GM18508 (cell line): ENCODE results near the gene SLC22A12.
"Not testable (repeated sequence)": the region's sequence is repeated elsewhere in the genome, so short reads cannot be mapped to it uniquely, and the experiment has no call there.

ENCODE experiments used
- ATAC-seq: cut with Tn5 transposase; IDR thresholded peaks from one replicate; pipeline ENCODE4 v1.9.1; 2021; ENCODE audit warnings: moderate number of reproducible peaks; ENCODE audit not compliant: insufficient read depth, unreplicated experiment

The SLC22A12 gene

GRCh38 chr11:64590763-64591221 is at the start of gene SLC22A12:
Gene SLC22A12, plus strand, starts transcription at chr11:64591220. Its CDS starts 337 bp downstream, at chr11:64591557.
- no peak for ATAC-seq

GRCh38 chr11:64542172-64543125 is 48.6 kb upstream of the SLC22A12 start:
- ATAC-seq = no peak

DNA sequence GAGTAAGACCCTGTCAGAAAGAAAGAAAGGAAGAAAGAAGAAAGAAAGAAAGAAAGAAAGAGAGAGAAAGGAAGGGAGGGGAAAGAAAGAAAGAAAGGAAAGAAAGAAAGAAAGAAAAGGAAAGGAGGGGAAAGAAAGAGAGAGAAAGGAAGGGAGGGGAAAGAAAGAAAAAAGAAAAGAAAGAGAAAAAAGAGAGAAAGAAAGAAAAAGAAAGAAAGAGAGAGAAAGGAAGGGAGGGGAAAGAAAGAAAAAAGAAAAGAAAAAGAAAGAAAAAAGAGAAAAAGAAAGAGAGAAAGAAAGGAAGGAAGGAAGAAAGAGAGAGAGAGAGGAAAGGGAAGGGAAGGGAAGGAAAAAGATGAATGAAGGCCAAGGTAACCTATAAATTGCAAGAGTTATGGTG is 47.2 kb upstream of the SLC22A12 start:
- ATAC-seq = no peak

- no peak for ATAC-seq
Measured at GRCh38 chr11:64544616-64545296, 46.3 kb upstream of the SLC22A12 start.

DNA sequence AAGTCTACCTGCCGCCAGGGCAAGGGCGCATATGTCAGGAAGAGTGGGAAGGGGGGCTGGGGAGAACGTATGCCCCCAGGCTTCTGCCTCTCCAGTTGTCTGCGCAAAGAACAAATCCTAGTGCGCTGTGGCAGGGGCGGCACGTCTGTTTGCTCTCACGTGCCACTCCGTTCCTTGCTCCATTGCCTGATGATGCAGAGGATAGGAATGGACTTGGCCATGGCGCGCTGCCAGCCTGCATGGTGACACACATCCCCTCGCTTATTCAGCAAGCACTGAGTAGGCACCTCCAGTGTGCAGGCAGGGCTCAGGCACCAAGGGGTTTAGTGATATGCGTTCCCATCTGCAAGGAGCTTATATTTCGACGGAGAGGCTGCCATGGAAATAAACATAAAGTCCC is 45.4 kb upstream of the SLC22A12 start:
- ATAC-seq = no peak

- ATAC-seq = no peak
Measured at GRCh38 chr11:64546176-64546575, 44.8 kb upstream of the SLC22A12 start.

GRCh38 chr11:64546600-64546999 is 44.4 kb upstream of the SLC22A12 start:
- no peak for ATAC-seq

- ATAC-seq = no peak
Measured at GRCh38 chr11:64549969-64550368, 41.1 kb upstream of the SLC22A12 start.

- ATAC-seq = no peak
Measured at GRCh38 chr11:64553554-64554201, 37.3 kb upstream of the SLC22A12 start.

DNA sequence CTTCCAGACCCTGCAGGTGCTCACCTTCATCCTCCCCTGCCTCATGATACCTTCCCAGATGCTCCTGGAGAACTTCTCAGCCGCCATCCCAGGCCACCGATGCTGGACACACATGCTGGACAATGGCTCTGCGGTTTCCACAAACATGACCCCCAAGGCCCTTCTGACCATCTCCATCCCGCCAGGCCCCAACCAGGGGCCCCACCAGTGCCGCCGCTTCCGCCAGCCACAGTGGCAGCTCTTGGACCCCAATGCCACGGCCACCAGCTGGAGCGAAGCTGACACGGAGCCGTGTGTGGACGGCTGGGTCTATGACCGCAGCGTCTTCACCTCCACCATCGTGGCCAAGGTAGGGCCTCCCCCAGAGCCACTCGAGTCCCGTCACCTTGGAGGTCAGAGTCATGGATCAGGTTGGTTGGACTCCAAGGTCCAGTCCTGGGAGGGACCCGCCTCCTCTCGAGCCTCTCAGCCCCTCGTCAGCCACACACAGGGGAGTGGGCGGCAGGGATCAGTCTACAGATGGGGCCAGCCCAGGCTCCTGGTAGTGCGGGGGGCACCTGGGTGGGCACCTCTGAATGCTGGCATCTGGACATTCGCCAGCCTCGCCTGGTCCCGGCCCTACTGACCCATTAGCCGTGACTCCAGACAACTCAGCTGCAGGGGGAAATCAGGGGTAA is 34.8 kb upstream of the SLC22A12 start:
- no peak for ATAC-seq

GRCh38 chr11:64556721-64557250 is 34.2 kb upstream of the SLC22A12 start:
- no peak for ATAC-seq

DNA sequence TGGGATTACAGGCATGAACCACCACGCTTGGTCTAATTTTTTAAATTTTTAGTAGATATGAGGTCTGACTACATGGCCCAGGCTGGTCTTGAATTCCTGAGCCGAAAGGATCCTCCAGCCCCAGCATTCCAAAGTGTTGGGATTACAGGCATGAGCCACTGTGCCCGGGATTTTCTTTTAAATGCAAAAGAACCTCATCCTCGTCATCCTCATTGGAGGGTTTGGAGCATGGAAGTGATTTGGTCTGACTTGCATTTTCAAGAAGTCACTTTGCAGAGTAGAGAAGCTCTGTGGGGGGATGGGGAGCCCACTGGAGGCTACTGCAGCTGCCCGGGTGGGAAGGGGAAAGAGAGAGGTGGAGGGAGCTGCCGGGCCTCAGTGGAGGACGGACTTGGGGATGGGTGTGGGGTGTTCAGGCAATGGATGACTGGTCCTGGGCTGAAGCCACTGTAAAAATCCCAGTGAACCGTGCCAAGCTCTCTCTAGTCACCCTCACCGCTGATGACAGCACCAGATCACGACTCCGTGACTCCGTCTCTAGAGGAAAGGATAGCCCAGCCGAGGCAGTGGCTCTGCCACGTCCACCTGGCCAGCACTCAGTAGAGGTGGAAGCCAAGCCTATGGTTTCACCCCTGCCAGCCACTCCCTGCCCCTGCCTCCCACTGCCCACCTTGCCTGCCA is 32.8 kb upstream of the SLC22A12 start:
- no peak for ATAC-seq

- ATAC-seq = no peak
Measured at GRCh38 chr11:64558869-64559268, 32.2 kb upstream of the SLC22A12 start.

DNA sequence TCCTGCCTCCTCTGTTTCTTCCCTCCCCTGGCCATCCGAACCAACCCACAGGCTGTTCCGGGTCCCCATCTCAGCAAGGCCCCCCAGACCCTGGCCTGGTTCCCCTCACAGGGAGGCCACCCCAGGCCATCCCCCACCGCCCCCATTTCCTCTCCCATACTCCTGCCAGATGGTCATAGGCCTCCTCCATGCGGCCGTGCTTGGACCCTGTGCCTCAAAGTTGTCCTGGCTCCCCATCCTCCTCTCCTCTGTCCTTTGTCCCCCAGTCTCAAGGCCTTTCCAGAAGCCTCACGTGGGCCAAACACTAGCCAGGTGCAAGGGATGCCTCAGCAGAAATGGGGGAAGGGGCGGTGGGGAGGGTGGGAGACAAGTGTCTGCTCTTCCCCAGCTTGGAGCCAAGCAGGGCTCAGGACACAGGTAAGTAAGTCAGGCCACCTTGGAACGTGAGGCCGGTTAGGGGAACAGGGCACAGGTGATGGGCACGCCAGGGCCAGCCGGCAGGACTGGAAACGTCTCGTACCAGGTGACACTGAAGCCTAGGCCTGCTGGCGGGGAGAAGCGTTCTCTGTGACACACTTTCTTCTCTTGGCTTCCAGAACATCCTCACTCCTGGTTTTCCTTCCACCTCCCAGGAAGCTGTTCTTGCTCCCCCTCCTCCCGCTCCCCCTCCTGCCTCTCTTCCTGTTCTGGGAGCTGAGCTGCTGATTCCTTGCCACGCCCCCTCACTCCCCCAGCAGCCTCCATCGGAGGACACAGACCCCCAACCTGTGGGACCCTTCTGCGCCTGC is 31.5 kb upstream of the SLC22A12 start:
- no peak for ATAC-seq

- ATAC-seq = no peak
Measured at GRCh38 chr11:64560139-64560771, 30.8 kb upstream of the SLC22A12 start.

DNA sequence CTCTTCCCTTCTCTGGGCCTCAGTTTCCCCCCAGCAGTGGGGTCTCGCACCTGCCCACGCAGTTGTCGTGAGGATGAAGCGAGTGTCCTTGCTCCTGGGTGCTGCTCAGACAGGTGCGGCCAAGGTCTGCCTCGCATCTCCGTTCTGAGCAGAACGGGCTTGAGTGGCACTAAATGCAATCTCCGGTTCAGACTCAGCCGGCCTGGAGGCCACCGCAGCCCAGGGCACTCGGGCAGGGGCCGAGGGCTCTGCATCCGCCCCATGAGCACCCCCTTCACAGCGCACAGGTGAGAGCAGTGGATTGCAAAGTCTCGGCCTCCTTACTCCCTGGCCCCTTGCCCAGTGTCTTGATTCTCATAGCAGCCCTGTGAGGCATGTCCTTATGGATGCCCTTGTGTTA is 30.1 kb upstream of the SLC22A12 start:
- no peak for ATAC-seq

- ATAC-seq = not testable (repeated sequence)
Measured at GRCh38 chr11:64561429-64561828, 29.6 kb upstream of the SLC22A12 start.

GRCh38 chr11:64561984-64562722 is 28.9 kb upstream of the SLC22A12 start:
- ATAC-seq = no peak
